Smooth muscle cell (in vitro differentiated cells): ENCODE measurements around the gene FLII. TPM values are rescaled to one million over a fixed set of nuclear protein-coding genes. Genes with fewer than 3 reads are reported as not detected.

Source experiments
- DNase-seq: peaks from one replicate; lab custom pipeline; 2025; ENCODE audit not compliant: unreplicated experiment; lab: John Stamatoyannopoulos, UW
- H2AFZ ChIP-seq: fragments of 200-600 bp; sonication (generic); 2 replicates; pipeline ENCODE4 v1.6.0; 2016; ENCODE audit warnings: antibody characterized with exemption, low read depth, mild to moderate bottlenecking
- H3F3A ChIP-seq: fragments of 200-600 bp; sonication (generic); 2 replicates; pipeline ENCODE4 v1.6.0; 2017; ENCODE audit warnings: antibody characterized with exemption, low read depth
- H3K27ac ChIP-seq: fragments of 200-600 bp; sonication (generic); 2 replicates; pipeline ENCODE4 v1.5.1; 2016; ENCODE audit warnings: low read depth, mild to moderate bottlenecking
- H3K27me3 ChIP-seq: fragments of 200-600 bp; sonication (generic); 2 replicates; pipeline ENCODE4 v1.6.1; 2016; ENCODE audit warnings: low read depth, mild to moderate bottlenecking
- H3K36me3 ChIP-seq: fragments of 200-600 bp; sonication (generic); 2 replicates; pipeline ENCODE4 v1.5.1; 2016; ENCODE audit warnings: low read depth
- H3K4me1 ChIP-seq: fragments of 200-600 bp; sonication (generic); 2 replicates; pipeline ENCODE4 v1.5.1; 2016; ENCODE audit warnings: low read depth
- H3K4me2 ChIP-seq: fragments of 200-600 bp; sonication (generic); 2 replicates; pipeline ENCODE4 v1.6.0; 2016; ENCODE audit warnings: mild to moderate bottlenecking
- H3K4me3 ChIP-seq: fragments of 200-600 bp; sonication (generic); 2 replicates; pipeline ENCODE4 v1.5.1; 2016; ENCODE audit warnings: mild to moderate bottlenecking
- H3K79me2 ChIP-seq: fragments of 200-600 bp; sonication (generic); 2 replicates; pipeline ENCODE4 v1.6.0; 2016; ENCODE audit warnings: low read depth, mild to moderate bottlenecking
- H3K9ac ChIP-seq: fragments of 200-600 bp; sonication (generic); 2 replicates; pipeline ENCODE4 v1.6.0; 2016; ENCODE audit warnings: low read depth
- H3K9me3 ChIP-seq: fragments of 200-600 bp; sonication (generic); replicated peaks from 2 replicates; pipeline ENCODE4 v1.5.1; 2016; ENCODE audit warnings: low read depth
- H4K20me1 ChIP-seq: fragments of 200-600 bp; sonication (generic); 2 replicates; pipeline ENCODE4 v1.6.0; 2016; ENCODE audit warnings: low read depth
- CTCF ChIP-seq: fragments of 200-600 bp; sonication (generic); IDR thresholded peaks from 2 replicates; pipeline ENCODE4 v1.5.1; 2017; ENCODE audit warnings: borderline replicate concordance, mild to moderate bottlenecking, antibody characterized with exemption; ENCODE audit not compliant: insufficient read depth, poor library complexity, severe bottlenecking
- WGBS: methylation state at CpG from one replicate; pipeline ENCODE4 v1.1.7; 2016; ENCODE audit warnings: low lambda C conversion rate; 5-methylcytosine and 5-hydroxymethylcytosine counted together
- polyA plus RNA-seq: library from polyadenylated mRNA; unstranded; fragments of >200 nt; fragmentation: Nextera tagmentation; extraction: Ambion mirVana; gene quantifications from 2 replicates; pipeline ENCODE4 v1.2.1, GENCODE V29; 2016
- total RNA-seq: library from RNA; depleted of rRNA; stranded (reverse); fragments of >200 nt; gene quantifications from 2 replicates; pipeline ENCODE4 v1.2.3, GENCODE V29; 2014

FLII gene
- total and polyA plus RNA-seq, 2 experiments from 2014 or later = 132 to 188 TPM

GRCh38 chr17:18257982-18258355 lies 569 bp downstream of the FLII start:
- no peaks in the 10 kb centered on the region for H3K36me3 ChIP-seq
- peak overlapping the region; percentile 85 for H3K4me3 ChIP-seq
- H3K4me2 ChIP-seq = peak overlapping the region; percentile 91
- peak; percentile 60 for DNase-seq
- H3K27me3 ChIP-seq = no peaks in the 10 kb centered on the region
- peak overlapping the region; percentile 97 for H3K9ac ChIP-seq
- H3F3A ChIP-seq = peaks cover 10% of the 10 kb centered on the region
- peaks cover 64% of the 10 kb centered on the region for H4K20me1 ChIP-seq
- WGBS = 0% methylated on average over 15 of the region's 16 CpGs
- H3K9me3 ChIP-seq = no peaks in the 10 kb centered on the region
- TF ChIP-seq CTCF = no peak
- H2AFZ ChIP-seq = no peak overlapping the region
- peaks cover 38% of the 10 kb centered on the region for H3K79me2 ChIP-seq
- H3K27ac ChIP-seq = peak overlapping the region; percentile 98
- peaks cover 19% of the 10 kb centered on the region for H3K4me1 ChIP-seq

DNA sequence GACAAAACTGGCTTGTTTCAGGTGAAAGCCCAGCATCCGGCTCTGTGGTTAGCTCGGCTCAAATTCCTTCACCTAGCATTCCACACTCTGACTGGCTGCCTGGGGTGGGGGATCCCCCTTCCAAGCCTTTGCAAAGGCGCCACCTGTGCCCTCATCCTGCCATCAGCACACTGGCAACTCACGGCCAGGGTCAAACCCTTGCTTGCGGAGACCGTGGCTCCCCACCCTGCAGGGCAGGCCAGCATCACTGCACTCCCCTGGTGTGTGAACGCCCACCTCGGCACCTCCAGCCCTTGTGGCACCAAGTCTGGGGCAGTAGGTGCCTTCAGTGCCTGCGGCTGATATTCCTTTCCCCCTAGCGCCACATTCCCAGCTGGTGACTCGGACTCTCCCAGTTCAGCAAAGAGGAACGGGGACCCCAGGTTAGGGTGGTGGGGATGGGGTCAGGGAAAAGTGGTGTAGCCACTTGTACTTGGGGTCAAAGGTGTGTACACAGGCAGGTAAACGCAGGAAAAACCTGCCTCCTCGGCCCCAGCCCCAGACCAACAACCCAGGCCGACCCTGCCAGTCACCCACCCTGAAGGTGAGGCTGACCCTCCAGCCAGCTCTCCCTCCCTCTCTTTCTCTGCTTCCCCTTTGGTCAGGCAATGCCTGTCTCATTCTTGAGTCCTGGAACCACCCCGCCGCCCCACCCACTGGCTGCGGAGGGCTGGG lies 1.1 kb downstream of the FLII start:
- peak overlapping the region; percentile 91 for H3K4me2 ChIP-seq
- H3K9me3 ChIP-seq = no peaks in the 10 kb centered on the region
- peak overlapping the region; percentile 97 for H3K9ac ChIP-seq
- no peak for TF ChIP-seq CTCF
- WGBS = 23% methylated on average over 18 of the region's 18 CpGs
- H3K4me1 ChIP-seq = peaks cover 19% of the 10 kb centered on the region
- H3K36me3 ChIP-seq = no peaks in the 10 kb centered on the region
- peaks cover 10% of the 10 kb centered on the region for H3F3A ChIP-seq
- H3K4me3 ChIP-seq = peak overlapping the region; percentile 85
- H4K20me1 ChIP-seq = peaks cover 64% of the 10 kb centered on the region
- DNase-seq = no peak
- H3K79me2 ChIP-seq = peaks cover 33% of the 10 kb centered on the region
- H2AFZ ChIP-seq = no peak overlapping the region
- no peaks in the 10 kb centered on the region for H3K27me3 ChIP-seq
- peak overlapping the region; percentile 98 for H3K27ac ChIP-seq

DNA sequence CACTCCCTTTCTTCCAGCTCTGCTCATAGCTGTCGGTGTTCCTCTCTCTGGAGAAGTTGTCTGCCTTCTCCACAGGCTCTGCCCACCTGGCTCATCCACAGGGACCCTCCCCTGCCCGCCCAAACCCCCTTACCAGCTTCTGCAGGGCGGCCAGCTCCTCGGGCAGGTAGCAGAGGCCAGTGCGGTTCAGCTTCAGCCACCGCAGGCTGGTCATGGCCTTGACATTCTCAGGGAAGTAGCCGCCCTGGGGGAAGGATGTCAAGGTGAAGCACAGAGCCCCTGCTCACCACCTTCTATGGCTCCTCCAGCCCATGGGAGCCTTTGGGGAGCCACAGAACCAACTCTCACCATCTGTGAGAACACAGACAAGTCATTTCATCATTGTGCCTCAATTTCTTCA lies 1.8 kb downstream of the FLII start:
- no peaks in the 10 kb centered on the region for H3K9me3 ChIP-seq
- no peaks in the 10 kb centered on the region for H3K36me3 ChIP-seq
- peak overlapping the region; percentile 98 for H3K27ac ChIP-seq
- H2AFZ ChIP-seq = no peak overlapping the region
- H3K79me2 ChIP-seq = peaks cover 26% of the 10 kb centered on the region
- H3K4me3 ChIP-seq = peak overlapping the region; percentile 85
- H4K20me1 ChIP-seq = peaks cover 63% of the 10 kb centered on the region
- peaks cover 10% of the 10 kb centered on the region for H3F3A ChIP-seq
- no peak for DNase-seq
- peak overlapping the region; percentile 97 for H3K9ac ChIP-seq
- peak overlapping the region; percentile 91 for H3K4me2 ChIP-seq
- WGBS = 94% methylated on average over 7 of the region's 7 CpGs
- no peak for TF ChIP-seq CTCF
- peaks cover 17% of the 10 kb centered on the region for H3K4me1 ChIP-seq
- no peaks in the 10 kb centered on the region for H3K27me3 ChIP-seq

- H2AFZ ChIP-seq = no peak overlapping the region
- no peak overlapping the region for H3K4me2 ChIP-seq
- H3K79me2 ChIP-seq = peaks cover 22% of the 10 kb centered on the region
- H3F3A ChIP-seq = peaks cover 10% of the 10 kb centered on the region
- no peak overlapping the region for H3K4me3 ChIP-seq
- no peaks in the 10 kb centered on the region for H3K9me3 ChIP-seq
- peak overlapping the region; percentile 98 for H3K27ac ChIP-seq
- no peaks in the 10 kb centered on the region for H3K27me3 ChIP-seq
- H3K4me1 ChIP-seq = peaks cover 13% of the 10 kb centered on the region
- no peak for TF ChIP-seq CTCF
- WGBS = 98% methylated on average over 11 of the region's 11 CpGs
- no peak for DNase-seq
- H3K9ac ChIP-seq = peak overlapping the region; percentile 97
- H4K20me1 ChIP-seq = peaks cover 62% of the 10 kb centered on the region
- H3K36me3 ChIP-seq = no peaks in the 10 kb centered on the region
These were observed 2.2 kb downstream of the FLII start for GRCh38 chr17:18256351-18256750.
